GM12878 (cell line): ENCODE data around the gene GBGT1. TPM values are rescaled to one million over a fixed set of nuclear protein-coding genes. Genes with fewer than 3 reads are reported as not detected.

Experiments
- ATAC-seq: fragments of 200-7000 bp; cut with Tn5 transposase; 3 replicates; pipeline ENCODE4 v1.9.1; 2020; ENCODE audit warnings: mild to moderate bottlenecking, moderate library complexity
- BruUV-seq: library from RNA; stranded (reverse); fragments of 400-500 nt; replicated peaks from 2 replicates; lab custom pipeline; 2021; lab: Mats Ljungman, UMichigan
- CTCF ChIA-PET: fragments of 300-600 bp; sonication (Branson Sonifier 250); formaldehyde crosslinking; extraction: SDS; loops from one replicate; lab custom pipeline; 2021; ENCODE audit warnings: inconsistent platforms; lab: Yijun Ruan, JAX
- POLR2A ChIA-PET: fragments of 350-600 bp; formaldehyde crosslinking; extraction: SDS; loops from one replicate; lab custom pipeline; 2021; ENCODE audit warnings: inconsistent platforms; lab: Charles Lee
- RAD21 ChIA-PET: fragments of 300-600 bp; sonication (Branson Sonifier 250); formaldehyde crosslinking; loops from one replicate; lab custom pipeline; 2023; ENCODE audit warnings: antibody characterized with exemption; ENCODE audit not compliant: unreplicated experiment; lab: Charles Lee
- SMC1A ChIA-PET: fragments of 300-600 bp; sonication (Branson Sonifier 250); formaldehyde crosslinking; loops from one replicate; lab custom pipeline; 2023; ENCODE audit not compliant: unreplicated experiment, uncharacterized antibody; lab: Charles Lee
- DNase-seq: peaks from one replicate; pipeline ENCODE4 v3.0.0-alpha.2; 2011; ENCODE audit warnings: low read depth, low spot score
- FAIRE-seq: peaks from 3 replicates; lab custom pipeline; 2011; peaks lifted over from hg19 to GRCh38; lab: Jason Lieb, UNC
- H2AFZ ChIP-seq: 2 replicates; pipeline ENCODE4 v1.6.0; 2011; ENCODE audit warnings: low read depth, low read length, control low read depth; ENCODE audit not compliant: control insufficient read depth
- H3K27ac ChIP-seq: 2 replicates; pipeline ENCODE4 v1.5.1; 2011; ENCODE audit warnings: control low read depth; ENCODE audit not compliant: control insufficient read depth, insufficient read depth
- H3K27me3 ChIP-seq, 2 experiments: replicated peaks in 1 of 2; 2 replicates each; pipeline versions ENCODE4 v1.6.0 to v1.6.1; 2011; ENCODE audit warnings: low read length in 1 of 2; ENCODE audit not compliant: control insufficient read depth in 2 of 2, insufficient read depth in 2 of 2
- H3K36me3 ChIP-seq, 2 experiments: 2 replicates each; pipeline ENCODE4 v1.5.1; 2011; ENCODE audit warnings: low read length in 1 of 2; ENCODE audit not compliant: control insufficient read depth in 2 of 2, insufficient read depth in 2 of 2
- H3K4me1 ChIP-seq: 2 replicates; pipeline ENCODE4 v1.6.1; 2011; ENCODE audit warnings: mild to moderate bottlenecking, low read length, moderate library complexity, mixed read lengths; ENCODE audit not compliant: control insufficient read depth, insufficient read depth
- H3K4me2 ChIP-seq: 2 replicates; pipeline ENCODE4 v1.6.0; 2011; ENCODE audit warnings: control low read depth; ENCODE audit not compliant: control insufficient read depth, insufficient read depth
- H3K4me3 ChIP-seq: fragments of 200-600 bp; sonication (generic); 2 replicates; pipeline ENCODE4 v1.5.1; 2016
- H3K79me2 ChIP-seq: 2 replicates; pipeline ENCODE4 v1.6.0; 2011; ENCODE audit warnings: low read length; ENCODE audit not compliant: control insufficient read depth, insufficient read depth
- H3K9ac ChIP-seq: 2 replicates; pipeline ENCODE4 v1.8.0; 2011; ENCODE audit warnings: low read length, control low read depth, mixed read lengths; ENCODE audit not compliant: control insufficient read depth, insufficient read depth
- H3K9me3 ChIP-seq: replicated peaks from 3 replicates; pipeline ENCODE4 v1.5.1; 2011; ENCODE audit warnings: mild to moderate bottlenecking, low read length; ENCODE audit not compliant: control insufficient read depth, insufficient read depth
- H4K20me1 ChIP-seq: 2 replicates; pipeline ENCODE4 v1.6.0; 2011; ENCODE audit not compliant: control insufficient read depth, insufficient read depth
- BHLHE40 ChIP-seq, 2 experiments: fragments of 450-650 bp in 1 of 2; IDR thresholded peaks; 2 replicates each; pipeline ENCODE4 v1.6.1; 2011 to 2017; ENCODE audit warnings: low read depth in 2 of 2, borderline replicate concordance in 1 of 2, improper control_type of control experiment in 1 of 2, low read length in 1 of 2, mild to moderate bottlenecking in 1 of 2
- CBFB ChIP-seq: IDR thresholded peaks from 2 replicates; pipeline ENCODE4 v1.6.1; 2016; ENCODE audit warnings: antibody characterized with exemption, low read depth
- ESRRA ChIP-seq: IDR thresholded peaks from 2 replicates; pipeline ENCODE4 v1.6.1; 2012; ENCODE audit warnings: mild to moderate bottlenecking, low read length, improper control_type of control experiment
- HCFC1 ChIP-seq: fragments of 150-350 bp; IDR thresholded peaks from 2 replicates; pipeline ENCODE4 v1.6.1; 2014; ENCODE audit warnings: low read length
- MAX ChIP-seq: IDR thresholded peaks from 2 replicates; pipeline ENCODE4 v1.6.1; 2012; ENCODE audit warnings: low read depth, low read length, improper control_type of control experiment
- MTA2 ChIP-seq: fragments of 450-650 bp; IDR thresholded peaks from 2 replicates; pipeline ENCODE4 v1.6.1; 2016; ENCODE audit warnings: low read depth, mild to moderate bottlenecking, moderate library complexity
- NFYB ChIP-seq: IDR thresholded peaks from 2 replicates; pipeline ENCODE4 v1.6.1; 2011; ENCODE audit warnings: low read depth, mild to moderate bottlenecking, low read length, improper control_type of control experiment, moderate library complexity; ENCODE audit not compliant: insufficient read depth
- RAD21 ChIP-seq: IDR thresholded peaks from 2 replicates; pipeline ENCODE4 v1.6.1; 2011; ENCODE audit warnings: mild to moderate bottlenecking, low read depth, low read length, moderate library complexity; ENCODE audit not compliant: insufficient read depth
- SIN3A ChIP-seq: IDR thresholded peaks from 2 replicates; pipeline ENCODE4 v1.6.1; 2012; ENCODE audit warnings: low read depth, low read length, improper control_type of control experiment
- SMARCA5 ChIP-seq: fragments of 450-650 bp; IDR thresholded peaks from 2 replicates; pipeline ENCODE4 v1.6.1; 2017; ENCODE audit warnings: mild to moderate bottlenecking
- ZBED1 ChIP-seq: IDR thresholded peaks from 2 replicates; pipeline ENCODE4 v1.6.1; 2016; ENCODE audit warnings: borderline replicate concordance
- ZNF687 ChIP-seq: fragments of 450-650 bp; IDR thresholded peaks from 2 replicates; pipeline ENCODE4 v1.6.1; 2017; ENCODE audit warnings: mild to moderate bottlenecking, moderate library complexity
- WGBS: methylation state at CpG from one replicate; pipeline ENCODE4 v1.1.6; 2016; ENCODE audit warnings: low lambda C conversion rate; ENCODE audit not compliant: insufficient replicate concordance, insufficient coverage; ENCODE audit errors: missing lambda C conversion rate; 5-methylcytosine and 5-hydroxymethylcytosine counted together
- in situ Hi-C: fragments of 300-500 bp; cut with MboI; formaldehyde crosslinking; loops from 9 replicates; pipeline ENCODE4 v1.14.3; 2018; ENCODE audit warnings: mixed read lengths
- intact Hi-C: fragments of 100-400 bp; cut with micrococcal nuclease; formaldehyde crosslinking; loops from one replicate; pipeline ENCODE4 v1.14.2; 2022; ENCODE audit not compliant: unreplicated experiment
- polyA plus RNA-seq, 11 experiments: library from polyadenylated mRNA; depleted of rRNA in 4 of 11; unstranded in 6 of 11; stranded (reverse) in 5 of 11; fragments of >200 nt; fragmentation: Nextera tagmentation in 4 of 11; fragmentation: Illumina TruSeq in 1 of 11; extraction: Ambion mirVana in 4 of 11; extraction: Trizol in 1 of 11; gene quantifications; 1 replicate in 1 of 11; 2 replicates in 10 of 11; pipeline versions ENCODE4 v1.2.1 to v1.2.3, GENCODE V29; 2011 to 2016; ENCODE audit warnings: inconsistent platforms in 2 of 11, missing spikeins in 2 of 11, low read depth in 1 of 11
- total RNA-seq, 4 experiments: library from RNA; depleted of rRNA in 3 of 4; stranded (reverse); fragments of >200 nt in 3 of 4; fragmentation: Illumina TruSeq in 1 of 4; extraction: Trizol in 1 of 4; gene quantifications; 2 replicates each; pipeline versions ENCODE4 v1.2.1 to v1.2.3, GENCODE V29; 2013 to 2021
- TF ChIP-seq, protein P1 (sequence below): fragments of 450-650 bp; IDR thresholded peaks from 2 replicates; pipeline ENCODE4 v1.6.1; 2017; ENCODE audit warnings: borderline replicate concordance
- TF ChIP-seq, protein P2 (sequence below): fragments of 150-350 bp; IDR thresholded peaks from 2 replicates; pipeline ENCODE4 v1.6.1; 2014; ENCODE audit warnings: mild to moderate bottlenecking, low read depth, low read length

The GBGT1 gene
- total and polyA plus RNA-seq, 10 of the 15 experiments (the other 5 are each of a cell fraction or from before 2014, with no cell fraction given): 0.08 to 1.9 (median 0.49) TPM

DNA sequence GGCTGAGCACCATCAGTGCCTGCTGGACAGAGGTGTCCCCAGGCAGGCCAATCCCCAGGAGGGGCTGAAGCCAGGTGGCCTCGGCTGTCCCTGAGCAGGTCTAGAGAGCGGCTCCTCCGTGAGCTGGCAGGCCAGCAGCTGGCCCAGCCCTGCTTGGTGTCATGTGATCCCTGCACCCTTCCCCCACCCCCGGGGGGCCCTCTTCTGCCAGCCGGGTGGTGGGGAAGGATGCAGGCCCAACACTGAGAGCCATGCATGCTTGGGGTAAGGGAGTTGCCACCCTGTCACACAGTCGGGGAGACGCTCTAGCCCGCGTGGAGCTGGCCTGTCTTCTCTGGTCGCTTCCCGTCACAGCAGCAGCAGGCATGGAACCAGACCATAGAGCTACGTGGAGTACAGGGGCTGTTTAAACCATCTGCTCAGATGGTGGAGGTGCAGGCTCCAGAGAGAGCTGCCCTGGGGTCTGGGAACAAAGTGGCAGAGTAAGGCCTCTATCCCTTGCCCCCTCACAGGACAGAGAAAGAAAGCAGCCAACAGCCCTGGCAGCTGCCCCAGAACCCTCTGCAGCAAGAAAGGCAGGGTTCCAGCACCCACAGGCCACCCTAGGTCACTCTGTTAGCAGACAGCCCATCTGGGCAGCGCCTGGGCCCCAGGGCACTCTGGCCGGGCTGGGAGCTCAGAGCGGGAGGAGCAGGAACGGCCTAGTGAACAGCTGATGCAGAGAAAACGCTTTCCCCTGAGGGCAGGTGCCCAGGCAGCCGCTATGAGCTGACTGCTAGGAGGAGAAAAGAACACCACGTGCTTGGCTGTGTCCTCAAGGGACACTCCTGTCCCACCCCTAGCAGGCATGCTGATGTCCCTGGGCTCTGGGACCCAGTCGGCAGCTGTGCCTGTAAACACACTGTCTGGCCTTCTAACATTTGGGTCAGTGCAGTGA is 49.5 kb downstream of the GBGT1 start:
- BruUV-seq: no TSS peak
- Histone ChIP-seq H3K27me3 (no peaks in the 10 kb centered on the region), H3K36me3 (peaks cover 6 to 9% of the 10 kb centered on the region in 2 experiments; a peak in 3 of 4 replicates), H3K9ac (peak overlapping the region; percentile 73), H3K27ac (peak overlapping the region; percentile 88), H4K20me1 (no peaks in the 10 kb centered on the region; the same call in 1 of the 2 replicates), H2AFZ (no peak overlapping the region), H3K4me3 (0 out of 2 replicates have a peak overlapping the region, but pooled peaks have one; percentile 8), H3K79me2 (peaks cover 60% of the 10 kb centered on the region), H3K9me3 (no peaks in the 10 kb centered on the region), H3K4me2 (peak overlapping the region; percentile 87), H3K4me1 (peaks cover 59% of the 10 kb centered on the region)
- intact Hi-C loops: loop anchor here (2.0 kb wide), 1 partner anchor 31 kb away; no protein-coding TSS in a partner anchor
- WGBS: 55% methylated on average over 20 of the region's 20 CpGs
- peak; percentile 35 for ATAC-seq
- in situ Hi-C loops: no loop called here
- FAIRE-seq: no peak
- ChIA-PET SMC1A (interaction anchor here (1.0 to 3.9 kb wide), 9 partner anchors 11 to 96 kb away, joined by 3 to 44 read pairs (median 4); no protein-coding TSS in a partner anchor), POLR2A (interaction anchor here (0.6 to 7.3 kb wide), 8 partner anchors 17 to 911 kb away, joined by 3 to 66 read pairs (median 18); partner anchors contain the start of genes BRD3OS and GTF3C5), CTCF (interaction anchor here (0.8 to 22.5 kb wide), 9 partner anchors 12 to 92 kb away, joined by 3 to 401 read pairs (median 5); no protein-coding TSS in a partner anchor), RAD21 (interaction anchor here (0.9 to 14.4 kb wide), 5 partner anchors 11 to 84 kb away, joined by 3 to 219 read pairs (median 4); partner anchors contain the start of gene GTF3C5)
- DNase-seq: no peak
- TF ChIP-seq ESRRA (no peak), MTA2 (0 out of 2 replicates have a peak, but pooled peaks have one; percentile 15), ZNF687 (peak; percentile 52; the same call in 1 of the 2 replicates), NFYB (no peak), SMARCA5 (peak; percentile 76; the same call in 1 of the 2 replicates), BHLHE40 (IDR thresholded peaks at IDR 0.05; ENCODE audit: borderline replicate concordance in 1 of 2, low read depth in 2 of 2, low read length in 1 of 2) (peak in 1 of 2 experiments; percentile 65; a peak in 2 of 4 replicates), CBFB (no peak), MAX (peak; percentile 51; the same call in 1 of the 2 replicates), HCFC1 (no peak), ZBED1 (no peak), SIN3A (no peak), RAD21 (no peak)
- TF ChIP-seq, protein P1, sequence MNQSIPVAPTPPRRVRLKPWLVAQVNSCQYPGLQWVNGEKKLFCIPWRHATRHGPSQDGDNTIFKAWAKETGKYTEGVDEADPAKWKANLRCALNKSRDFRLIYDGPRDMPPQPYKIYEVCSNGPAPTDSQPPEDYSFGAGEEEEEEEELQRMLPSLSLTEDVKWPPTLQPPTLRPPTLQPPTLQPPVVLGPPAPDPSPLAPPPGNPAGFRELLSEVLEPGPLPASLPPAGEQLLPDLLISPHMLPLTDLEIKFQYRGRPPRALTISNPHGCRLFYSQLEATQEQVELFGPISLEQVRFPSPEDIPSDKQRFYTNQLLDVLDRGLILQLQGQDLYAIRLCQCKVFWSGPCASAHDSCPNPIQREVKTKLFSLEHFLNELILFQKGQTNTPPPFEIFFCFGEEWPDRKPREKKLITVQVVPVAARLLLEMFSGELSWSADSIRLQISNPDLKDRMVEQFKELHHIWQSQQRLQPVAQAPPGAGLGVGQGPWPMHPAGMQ: no peak
- TF ChIP-seq, protein P2, sequence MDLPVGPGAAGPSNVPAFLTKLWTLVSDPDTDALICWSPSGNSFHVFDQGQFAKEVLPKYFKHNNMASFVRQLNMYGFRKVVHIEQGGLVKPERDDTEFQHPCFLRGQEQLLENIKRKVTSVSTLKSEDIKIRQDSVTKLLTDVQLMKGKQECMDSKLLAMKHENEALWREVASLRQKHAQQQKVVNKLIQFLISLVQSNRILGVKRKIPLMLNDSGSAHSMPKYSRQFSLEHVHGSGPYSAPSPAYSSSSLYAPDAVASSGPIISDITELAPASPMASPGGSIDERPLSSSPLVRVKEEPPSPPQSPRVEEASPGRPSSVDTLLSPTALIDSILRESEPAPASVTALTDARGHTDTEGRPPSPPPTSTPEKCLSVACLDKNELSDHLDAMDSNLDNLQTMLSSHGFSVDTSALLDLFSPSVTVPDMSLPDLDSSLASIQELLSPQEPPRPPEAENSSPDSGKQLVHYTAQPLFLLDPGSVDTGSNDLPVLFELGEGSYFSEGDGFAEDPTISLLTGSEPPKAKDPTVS: no peak
